ENCODE measurements around the gene SMPD3. TPM values are rescaled to one million over a fixed set of nuclear protein-coding genes. Genes with fewer than 3 reads are reported as not detected.

The SMPD3 gene
- polyA plus RNA-seq, 4 donors, result 1.1 to 2.7 (median 1.2) TPM

GRCh38 chr16:68343137-68343536, 105.2 kb downstream of the SMPD3 start:
- DNase-seq (ENCODE audit: low read depth in 4 of 4, low spot score in 3 of 4), result no peak

GRCh38 chr16:68342620-68343019, 105.7 kb downstream of the SMPD3 start:
- DNase-seq (ENCODE audit: low read depth in 4 of 4, low spot score in 3 of 4), result no peak

GRCh38 chr16:68339214-68339613, 109.1 kb downstream of the SMPD3 start:
- DNase-seq (ENCODE audit: low read depth in 4 of 4, low spot score in 3 of 4), result no peak

GRCh38 chr16:68338326-68339119, 109.8 kb downstream of the SMPD3 start:
- DNase-seq (ENCODE audit: low read depth in 4 of 4, low spot score in 3 of 4), result no peak

GRCh38 chr16:68335175-68335574, 113.1 kb downstream of the SMPD3 start:
- DNase-seq (ENCODE audit: low read depth in 4 of 4, low spot score in 3 of 4), result no peak

- DNase-seq (ENCODE audit: low read depth in 4 of 4, low spot score in 3 of 4), result no peak
Observed at GRCh38 chr16:68332411-68333121, 115.7 kb downstream of the SMPD3 start.

GRCh38 chr16:68331879-68332410, 116.4 kb downstream of the SMPD3 start:
- DNase-seq (ENCODE audit: low read depth in 4 of 4, low spot score in 3 of 4), result no peak

GRCh38 chr16:68328860-68329390, 119.4 kb downstream of the SMPD3 start:
- DNase-seq (ENCODE audit: low read depth in 4 of 4, low spot score in 3 of 4), result no peak

GRCh38 chr16:68328151-68328859, 120.0 kb downstream of the SMPD3 start:
- DNase-seq (ENCODE audit: low read depth in 4 of 4, low spot score in 3 of 4), result peak in 1 of 4 donors; percentile 72

- DNase-seq (ENCODE audit: low read depth in 4 of 4, low spot score in 3 of 4), result no peak
Observed at GRCh38 chr16:68324780-68325357, 123.4 kb downstream of the SMPD3 start.

- no peak for DNase-seq (ENCODE audit: low read depth in 4 of 4, low spot score in 3 of 4)
Observed at GRCh38 chr16:68324336-68324735, 124.0 kb downstream of the SMPD3 start.

- DNase-seq (ENCODE audit: low read depth in 4 of 4, low spot score in 3 of 4), result no peak
Observed at GRCh38 chr16:68319185-68319908, 129.0 kb downstream of the SMPD3 start.

- DNase-seq (ENCODE audit: low read depth in 4 of 4, low spot score in 3 of 4), result no peak
Observed at GRCh38 chr16:68313116-68313515, 135.2 kb downstream of the SMPD3 start.

GRCh38 chr16:68310774-68311511, 137.4 kb downstream of the SMPD3 start, which contains the start of the genes PRMT7 and SLC7A6OS:
Gene PRMT7 (plus strand): TSS chr16:68311019. CDS start chr16:68315980, 4,961 bp downstream.
Gene SLC7A6OS (minus strand): TSS chr16:68310946. CDS start chr16:68310926, 20 bp downstream.
- peak in 3 of 4 donors; percentile 78 to 82 (median 79) for DNase-seq (ENCODE audit: low read depth in 4 of 4, low spot score in 3 of 4)

- DNase-seq (ENCODE audit: low read depth in 4 of 4, low spot score in 3 of 4), result no peak
Observed at GRCh38 chr16:68310437-68310773, 137.9 kb downstream of the SMPD3 start.

GRCh38 chr16:68309799-68310198, 138.5 kb downstream of the SMPD3 start:
- no peak for DNase-seq (ENCODE audit: low read depth in 4 of 4, low spot score in 3 of 4)

Data from left renal pelvis (tissue), 4 donors.